GM21528 (cell line): Measurements from ENCODE around the gene NRP2.
A peak's percentile ranks its signal among the peaks of the same experiment; 100 is the strongest.

Source experiments
- ATAC-seq: cut with Tn5 transposase; IDR thresholded peaks from one replicate; pipeline ENCODE4 v1.9.1; 2021; ENCODE audit warnings: mild to moderate bottlenecking, moderate library complexity; ENCODE audit not compliant: unreplicated experiment, low FRiP score

NRP2 gene

DNA sequence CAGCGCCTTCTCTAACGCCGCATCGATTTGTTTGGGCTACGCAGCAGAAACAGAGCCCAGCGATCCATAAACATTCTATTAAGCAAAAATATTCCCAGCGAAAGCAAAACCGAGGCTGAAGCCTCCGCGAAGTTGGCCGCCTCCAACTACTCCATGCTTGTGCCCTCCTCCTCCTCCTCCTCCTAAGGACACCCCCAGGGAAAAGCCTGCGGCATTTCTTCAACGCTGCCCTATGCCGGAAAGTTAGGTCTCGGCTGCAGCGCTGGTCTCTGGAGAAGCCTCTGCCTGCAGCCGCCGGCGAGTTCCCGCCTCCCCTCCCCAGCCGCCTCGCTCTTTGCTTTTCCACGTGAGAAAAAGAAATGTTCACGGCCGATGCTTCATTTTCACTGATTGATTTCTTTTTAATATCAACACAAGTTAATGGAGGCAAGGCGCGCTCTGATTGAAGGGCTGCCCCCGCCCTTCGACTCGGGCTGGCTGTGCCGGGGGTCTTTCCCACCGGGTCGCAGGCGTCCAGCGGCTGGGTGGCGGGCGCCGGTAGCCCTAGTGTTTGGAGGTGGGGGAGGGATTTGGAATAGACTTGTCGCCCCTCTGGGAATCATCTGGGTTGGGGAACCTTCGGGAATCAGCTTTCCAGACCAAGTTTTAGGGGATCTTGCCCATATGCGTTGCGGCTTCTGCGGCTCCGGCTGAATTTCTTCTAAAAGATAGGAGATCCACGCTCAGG lies 3.9 kb downstream of the NRP2 start:
- ATAC-seq: no peak

DNA sequence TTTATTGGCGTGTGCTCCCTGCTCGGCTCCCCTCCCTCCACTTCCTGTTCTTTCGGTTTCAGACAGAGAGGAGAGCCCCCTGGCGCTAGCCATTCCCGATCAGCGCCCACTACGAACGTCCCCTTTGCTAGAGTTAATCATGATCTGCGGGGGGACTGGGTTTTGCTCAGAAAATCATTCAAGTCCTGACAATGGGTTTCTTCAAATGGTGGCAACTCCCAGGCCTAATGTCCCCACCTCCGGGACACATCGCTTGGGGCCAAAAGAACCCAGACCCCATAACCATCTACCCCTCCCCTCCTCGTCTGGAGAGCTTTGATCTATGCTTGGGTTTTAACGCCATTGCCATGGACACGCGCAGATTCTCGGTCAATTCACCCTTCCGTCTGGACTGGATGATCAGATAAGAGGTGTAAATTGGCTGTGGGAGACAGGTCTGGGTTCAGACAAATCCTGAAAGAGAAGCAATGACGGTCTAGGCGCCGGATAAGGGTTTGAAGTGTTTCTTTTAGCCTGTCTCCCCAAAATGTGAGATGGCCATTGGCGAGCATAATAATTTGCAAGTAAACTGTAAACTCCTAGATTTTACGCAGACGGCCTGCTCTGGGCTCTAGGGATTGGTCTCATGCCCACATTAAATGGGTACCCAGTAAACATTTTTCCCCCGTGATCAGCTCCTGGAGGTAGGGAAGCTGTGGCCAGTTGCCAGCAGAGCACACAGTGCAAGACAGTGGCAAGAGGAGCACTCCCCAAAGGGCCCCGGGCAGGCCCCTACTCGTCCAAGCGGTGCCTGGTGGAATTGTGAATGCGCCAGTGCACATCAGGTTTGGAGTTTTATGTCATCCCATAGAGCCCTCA lies 4.7 kb downstream of the NRP2 start:
- ATAC-seq: no peak

GRCh38 chr2:205687641-205687956 lies 5.3 kb downstream of the NRP2 start:
- no peak for ATAC-seq

GRCh38 chr2:205688417-205689200 lies 6.3 kb downstream of the NRP2 start:
- ATAC-seq: no peak

DNA sequence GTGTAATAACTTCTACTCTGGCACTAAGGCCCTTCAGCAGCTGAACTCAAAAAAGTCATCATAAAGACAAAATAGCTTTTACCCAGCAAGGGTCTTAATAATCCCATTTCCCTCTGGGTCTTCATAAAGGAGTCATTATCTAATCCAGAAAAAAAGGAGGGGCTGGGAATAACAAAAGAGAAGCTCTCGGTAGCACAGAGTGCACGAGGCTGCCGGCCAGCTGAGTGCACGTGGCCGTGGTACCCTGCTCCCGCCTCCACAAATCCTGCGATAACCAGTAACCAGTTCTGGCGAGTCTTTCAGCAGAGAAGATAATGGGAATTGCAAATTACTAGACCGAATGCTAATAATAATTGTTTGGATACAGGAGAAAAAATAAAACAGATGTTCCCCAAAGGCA lies 7.5 kb downstream of the NRP2 start:
- no peak for ATAC-seq

DNA sequence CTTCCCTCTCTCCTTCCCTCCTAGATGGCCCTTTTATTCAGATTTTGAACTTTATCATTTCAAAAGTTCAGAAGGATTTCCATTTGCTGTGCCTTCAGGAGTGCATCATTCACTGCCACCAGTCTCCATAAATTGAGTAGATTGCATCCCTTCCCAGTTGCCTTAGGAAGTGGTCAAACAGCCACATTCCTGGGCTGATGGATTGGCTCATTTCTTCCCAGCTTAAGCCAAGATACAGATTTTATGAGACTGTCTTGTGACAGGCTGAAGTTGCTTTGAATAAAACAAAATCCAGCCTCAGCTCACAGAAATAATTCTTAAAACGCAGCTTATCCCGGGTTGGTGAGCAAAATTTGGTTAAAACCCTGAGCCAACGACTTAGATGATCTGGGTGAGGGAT lies 9.8 kb downstream of the NRP2 start:
- ATAC-seq: no peak

DNA sequence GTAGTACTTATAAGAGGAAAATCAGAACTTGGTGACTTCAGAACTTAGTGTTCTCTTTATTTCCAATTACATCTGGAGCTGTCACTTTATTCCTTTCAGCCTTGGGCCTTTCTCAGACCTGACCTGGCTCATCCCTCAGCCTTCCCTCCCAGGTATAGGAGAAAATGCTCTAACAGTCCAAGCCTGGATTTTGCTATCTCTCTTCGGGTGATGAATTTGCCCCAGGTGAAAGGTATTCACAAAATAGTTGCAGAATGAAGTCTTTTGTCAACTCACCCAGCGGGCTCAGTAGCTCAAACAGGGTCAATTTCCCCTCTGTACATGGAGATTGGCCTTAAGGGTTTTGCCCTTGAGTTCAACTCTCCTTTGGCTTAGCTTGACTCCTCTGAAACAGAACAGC lies 12.0 kb downstream of the NRP2 start:
- no peak for ATAC-seq

DNA sequence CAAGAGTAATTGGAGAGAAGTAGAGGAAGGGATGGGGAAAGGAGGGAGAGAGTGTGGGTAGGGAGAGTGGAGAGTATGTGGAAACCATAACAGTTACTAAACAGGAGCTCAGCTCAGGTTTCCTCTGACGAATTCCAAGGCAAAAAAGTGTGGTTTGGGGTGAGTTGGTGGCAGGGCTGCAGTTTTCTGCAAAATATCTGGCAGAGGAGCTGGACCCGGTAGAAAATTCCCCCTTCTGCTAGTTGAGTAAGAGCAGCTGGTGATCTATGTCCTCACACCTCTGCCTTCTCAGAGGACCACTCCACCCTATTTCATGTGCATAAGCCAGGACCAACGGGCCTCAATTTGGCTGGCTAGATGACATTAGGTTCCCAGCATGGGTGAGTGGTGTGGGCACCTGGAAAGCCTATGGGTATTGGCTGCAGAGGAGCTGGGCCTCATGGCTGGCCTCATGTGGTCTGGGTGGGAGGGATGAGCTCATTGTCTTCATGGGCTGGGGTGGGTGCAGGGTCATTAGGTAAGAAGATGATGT lies 13.2 kb downstream of the NRP2 start:
- no peak for ATAC-seq

GRCh38 chr2:205696331-205696926 lies 14.1 kb downstream of the NRP2 start:
- no peak for ATAC-seq

DNA sequence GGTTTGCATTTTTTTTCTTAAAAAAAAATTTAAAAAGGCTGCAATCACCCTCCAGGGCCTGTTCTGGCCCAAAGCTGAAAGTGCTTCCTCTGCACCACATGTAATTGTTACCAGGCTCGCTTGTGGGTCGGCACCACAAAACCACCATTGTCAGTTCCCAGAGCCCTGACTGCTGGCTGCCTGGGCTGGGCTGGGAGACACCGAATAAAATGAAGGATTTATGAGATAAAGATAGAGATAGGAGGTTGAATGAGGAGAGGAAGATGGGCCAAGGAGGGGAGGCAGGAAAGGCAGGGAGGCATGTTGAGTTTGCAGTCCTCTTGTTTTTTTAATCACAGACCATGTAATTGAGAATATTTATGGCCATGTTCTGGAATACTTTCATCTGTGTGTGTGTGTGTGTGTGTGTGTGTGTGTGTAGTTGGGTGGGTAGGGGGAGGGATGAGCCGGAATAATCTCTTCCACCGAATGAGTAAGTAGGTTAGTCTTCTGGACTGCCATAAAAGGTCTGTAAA lies 14.7 kb downstream of the NRP2 start:
- ATAC-seq: no peak

DNA sequence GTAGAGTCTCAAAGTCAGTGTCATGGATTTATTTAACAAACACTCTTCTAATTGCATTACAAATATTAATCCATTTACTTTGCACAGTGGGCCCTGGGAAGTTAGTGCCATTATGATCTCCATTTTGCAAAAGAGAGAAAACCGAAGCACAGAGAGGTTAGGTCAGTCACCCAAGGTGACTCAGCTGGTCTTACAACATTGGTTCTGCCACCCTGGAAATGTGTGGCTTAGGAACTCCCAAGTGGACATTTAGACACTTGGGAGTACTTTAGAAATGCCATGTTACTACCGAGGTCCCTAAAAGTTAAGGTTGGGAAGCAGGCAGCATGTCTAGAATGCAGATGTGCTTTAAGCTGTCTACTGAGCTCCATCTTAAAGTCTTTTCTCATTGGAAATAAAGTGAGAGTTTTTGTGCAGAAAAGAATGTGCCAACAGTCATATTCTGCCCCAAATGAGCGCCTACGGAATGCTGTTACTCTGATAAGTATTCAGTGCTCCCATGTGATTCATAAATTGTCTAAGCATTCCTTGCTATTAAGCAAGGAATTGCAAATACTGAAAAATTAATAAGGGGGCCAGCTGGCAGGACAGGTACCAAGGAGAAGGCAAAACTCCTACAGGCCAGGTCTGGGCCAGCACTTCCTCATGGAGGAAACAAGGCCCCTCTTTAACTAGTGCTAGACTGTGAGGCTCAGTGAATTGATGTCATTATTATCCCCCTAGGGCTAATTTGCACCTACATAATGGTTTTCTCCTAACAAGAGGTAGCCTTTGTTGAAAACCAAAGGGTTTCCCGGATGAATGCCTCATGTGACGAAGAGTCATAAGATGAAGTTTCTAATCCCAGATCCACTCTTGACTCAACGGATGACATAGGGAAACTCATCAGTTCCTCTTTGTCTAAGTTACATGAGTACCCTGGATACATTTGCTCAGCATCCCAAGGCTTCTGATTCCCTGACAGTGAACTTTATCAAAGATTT lies 16.3 kb downstream of the NRP2 start:
- ATAC-seq: no peak

- ATAC-seq: no peak
Measured at GRCh38 chr2:205699515-205700289, 17.4 kb downstream of the NRP2 start.

- peak; percentile 80 for ATAC-seq
Measured at GRCh38 chr2:205700331-205701132, 18.2 kb downstream of the NRP2 start.

DNA sequence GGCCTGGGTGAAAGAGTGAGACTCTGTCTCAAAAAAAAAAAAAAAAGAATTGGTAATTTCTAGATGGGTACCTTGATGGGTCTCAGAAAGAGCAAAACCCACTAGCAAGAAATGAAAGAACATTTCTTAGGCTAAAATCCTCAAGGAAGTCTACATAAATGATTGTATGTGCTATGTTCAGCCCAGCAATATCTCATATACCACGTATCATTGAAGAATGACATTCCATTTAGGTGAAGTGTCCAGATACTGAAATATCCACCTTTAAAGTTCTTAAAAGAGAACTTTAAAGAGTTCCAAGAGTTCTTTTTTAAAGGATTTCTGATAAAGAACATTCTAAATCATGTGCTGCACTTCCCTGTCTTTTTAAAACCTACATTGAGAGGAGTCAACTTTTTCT lies 19.2 kb downstream of the NRP2 start:
- ATAC-seq: no peak

DNA sequence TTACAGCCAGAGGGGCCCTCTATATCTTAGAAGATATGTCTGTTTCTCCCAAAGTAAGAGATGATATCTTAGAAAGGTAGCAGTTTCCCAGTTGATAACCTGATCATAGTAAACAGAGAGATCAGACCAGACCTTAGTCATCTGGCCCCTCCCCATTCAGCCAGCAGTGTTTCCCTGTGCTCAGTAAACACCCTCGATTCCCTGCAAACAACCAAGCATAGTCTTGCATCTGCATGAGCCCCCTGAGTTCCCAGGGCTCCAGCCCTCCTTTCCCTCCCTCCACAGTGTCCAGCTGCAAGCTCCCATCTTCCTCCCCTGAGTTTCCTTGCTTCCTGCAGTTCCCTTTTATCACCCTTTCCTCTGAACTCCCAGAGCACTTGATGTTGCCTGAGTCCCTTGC lies 20.3 kb downstream of the NRP2 start:
- ATAC-seq: no peak

DNA sequence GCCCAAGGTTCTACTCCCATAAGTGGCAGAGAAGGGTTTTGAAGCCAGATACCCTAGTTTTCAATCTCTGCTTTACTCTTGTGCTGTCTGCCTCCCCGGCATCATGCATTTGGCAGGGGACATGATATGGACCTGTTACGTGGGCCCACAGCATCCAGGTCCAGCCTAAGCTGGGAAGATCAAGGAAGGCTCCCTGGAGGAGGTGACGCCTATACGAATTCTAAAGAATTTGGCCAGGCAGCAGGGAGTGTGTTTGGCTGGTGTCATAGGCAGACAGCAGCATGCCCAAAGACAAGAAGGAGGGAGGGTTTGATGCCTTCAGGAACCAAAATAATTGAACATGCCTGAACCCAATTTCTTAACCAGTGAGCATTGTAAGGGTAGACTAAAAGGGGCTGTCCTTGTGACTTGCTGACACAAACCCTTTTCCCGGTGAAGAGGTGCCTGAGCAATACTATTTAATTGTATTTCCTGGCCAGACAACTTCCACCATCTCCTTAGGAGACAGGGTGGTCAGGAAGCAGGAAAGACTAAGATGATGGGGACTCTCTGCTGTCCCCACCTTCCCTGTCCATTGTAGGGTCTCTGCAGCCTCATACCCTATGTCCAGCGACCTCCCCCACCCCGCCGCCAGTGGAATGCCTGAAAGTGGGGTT lies 21.3 kb downstream of the NRP2 start:
- no peak for ATAC-seq

DNA sequence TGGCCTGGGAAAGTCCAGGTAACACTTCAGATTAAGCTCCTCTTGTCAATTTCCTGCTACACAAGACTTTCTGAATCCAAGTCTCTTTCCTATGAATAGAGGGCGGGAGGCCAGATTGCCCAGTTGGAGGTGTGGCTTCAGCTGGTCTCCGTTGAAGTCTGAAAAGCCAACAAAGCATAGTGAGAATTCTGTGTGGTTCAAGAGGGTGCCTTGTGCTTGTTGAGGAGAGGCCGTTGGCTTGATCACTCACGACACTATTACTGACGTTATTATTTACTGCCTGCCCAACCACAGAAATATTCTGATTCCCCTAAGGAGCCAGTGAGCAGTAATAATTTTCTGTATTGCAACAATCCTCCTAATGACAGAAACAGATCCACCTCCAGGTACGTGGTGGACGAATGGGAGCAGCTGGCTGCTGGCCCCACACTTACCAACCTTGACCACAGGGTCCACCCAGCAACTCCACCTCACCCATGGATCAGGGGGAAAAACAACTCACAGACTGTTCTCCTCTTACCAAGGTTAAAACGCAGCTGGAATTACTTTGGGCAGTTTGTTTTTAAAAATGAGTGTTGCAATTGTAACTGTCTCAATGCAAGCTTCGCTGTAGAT lies 21.9 kb downstream of the NRP2 start:
- no peak for ATAC-seq
